GM19099 (cell line): ENCODE data around the gene ART3.

ENCODE experiments used
- POLR2A ChIP-seq: IDR thresholded peaks from 3 replicates; pipeline ENCODE4 v1.6.1; 2011; ENCODE audit warnings: low read depth; ENCODE audit not compliant: insufficient read length; ENCODE audit errors: extremely low read depth

The ART3 gene

GRCh38 chr4:76074468-76074867 is at the start of gene ART3:
TSS of gene ART3 (plus strand) at chr4:76074709. CDS start at chr4:76075890, 1,181 bp downstream.
- TF ChIP-seq POLR2A: no peak

- TF ChIP-seq POLR2A: no peak
Observed at GRCh38 chr4:76028350-76028765, 46.2 kb upstream of the ART3 start.

- TF ChIP-seq POLR2A: no peak
Observed at GRCh38 chr4:76029300-76029699, 45.2 kb upstream of the ART3 start.

- no peak for TF ChIP-seq POLR2A
Observed at GRCh38 chr4:76035141-76035540, 39.4 kb upstream of the ART3 start.

GRCh38 chr4:76035799-76036380 is 38.6 kb upstream of the ART3 start, which contains the start of gene CXCL11:
TSS of gene CXCL11 (minus strand) at chr4:76036070. CDS start at chr4:76035987, 83 bp downstream.
- TF ChIP-seq POLR2A: no peak

GRCh38 chr4:76036855-76037254 is 37.7 kb upstream of the ART3 start:
- no peak for TF ChIP-seq POLR2A

- TF ChIP-seq POLR2A: no peak
Observed at GRCh38 chr4:76053730-76054129, 20.8 kb upstream of the ART3 start.

- no peak for TF ChIP-seq POLR2A
Observed at GRCh38 chr4:76055016-76055415, 19.5 kb upstream of the ART3 start.

- TF ChIP-seq POLR2A: no peak
Observed at GRCh38 chr4:76055421-76055820, 19.1 kb upstream of the ART3 start.

- no peak for TF ChIP-seq POLR2A
Observed at GRCh38 chr4:76058302-76058701, 16.2 kb upstream of the ART3 start.

- no peak for TF ChIP-seq POLR2A
Observed at GRCh38 chr4:76058888-76059426, 15.6 kb upstream of the ART3 start.

- TF ChIP-seq POLR2A: no peak
Observed at GRCh38 chr4:76059750-76060149, 14.8 kb upstream of the ART3 start.

- no peak for TF ChIP-seq POLR2A
Observed at GRCh38 chr4:76060506-76060905, 14.0 kb upstream of the ART3 start.

GRCh38 chr4:76061421-76061820 is 13.1 kb upstream of the ART3 start:
- TF ChIP-seq POLR2A: no peak

GRCh38 chr4:76061982-76062381 is 12.5 kb upstream of the ART3 start:
- no peak for TF ChIP-seq POLR2A

GRCh38 chr4:76066546-76066945 is 8.0 kb upstream of the ART3 start:
- no peak for TF ChIP-seq POLR2A

- TF ChIP-seq POLR2A: no peak
Observed at GRCh38 chr4:76067652-76068286, 6.7 kb upstream of the ART3 start.

GRCh38 chr4:76072760-76073159 is 1.7 kb upstream of the ART3 start:
- no peak for TF ChIP-seq POLR2A
